HUES64 (cell line): Measurements from ENCODE around the gene PTPN23.
"Not testable (repeated sequence)": the region's sequence is repeated elsewhere in the genome, so short reads cannot be mapped to it uniquely, and the experiment has no call there.

Experiments
- H3K27ac ChIP-seq: 2 replicates; pipeline ENCODE4 v1.7.0; 2013; ENCODE audit warnings: low read depth, low read length, inconsistent platforms
- H3K27me3 ChIP-seq: 2 replicates; pipeline ENCODE4 v1.6.1; 2013; ENCODE audit warnings: mild to moderate bottlenecking, low read length; ENCODE audit not compliant: insufficient read depth
- H3K36me3 ChIP-seq: 2 replicates; pipeline ENCODE4 v1.6.1; 2013; ENCODE audit warnings: mild to moderate bottlenecking, low read length; ENCODE audit not compliant: insufficient read depth
- H3K4me1 ChIP-seq: 2 replicates; pipeline ENCODE4 v1.6.1; 2013; ENCODE audit warnings: mild to moderate bottlenecking, low read length, moderate library complexity; ENCODE audit not compliant: insufficient read depth
- H3K4me3 ChIP-seq: 2 replicates; pipeline ENCODE4 v1.5.1; 2013; ENCODE audit warnings: mild to moderate bottlenecking, low read length, moderate library complexity
- H3K9ac ChIP-seq: 2 replicates; pipeline ENCODE4 v1.6.1; 2013; ENCODE audit warnings: mild to moderate bottlenecking, low read depth, low read length
- H3K9me3 ChIP-seq: 2 replicates; pipeline ENCODE4 v1.6.1; 2013; ENCODE audit warnings: low read depth, low read length; ENCODE audit not compliant: insufficient read depth
- WGBS: fragments of 150-250, 120-280 bp; methylation state at CpG from one replicate; pipeline ENCODE4 v1.1.7; 2013; ENCODE audit warnings: missing lambda C conversion rate; 5-methylcytosine and 5-hydroxymethylcytosine counted together

Gene PTPN23

GRCh38 chr3:47434849-47435248 is 54.0 kb downstream of the PTPN23 start:
- Histone ChIP-seq H3K9ac (no peak overlapping the region), H3K4me1 (no peaks in the 10 kb centered on the region), H3K9me3 (no peaks in the 10 kb centered on the region), H3K36me3 (peaks cover 58% of the 10 kb centered on the region), H3K4me3 (no peak overlapping the region), H3K27me3 (no peaks in the 10 kb centered on the region), H3K27ac (no peak overlapping the region)
- WGBS, result 93% methylated on average over 4 of the region's 4 CpGs

DNA sequence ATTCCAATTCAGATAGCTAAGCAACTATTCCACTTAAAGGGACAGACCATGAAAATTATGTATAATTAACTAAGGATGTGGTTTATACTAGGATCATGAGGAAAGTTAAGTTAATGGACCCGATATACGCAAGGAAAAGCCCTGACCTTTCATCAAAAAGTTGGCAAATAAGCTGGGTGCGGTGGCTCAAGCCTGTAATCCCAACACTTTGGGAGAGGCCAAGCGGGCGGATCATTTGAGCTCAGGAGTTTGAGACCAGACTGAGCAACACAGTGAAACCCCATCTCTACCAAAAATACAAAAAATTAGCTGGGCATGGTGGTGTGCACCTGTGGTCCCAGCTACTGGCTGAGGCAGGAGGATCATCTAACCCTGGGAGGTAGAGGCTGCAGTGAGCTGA is 55.4 kb downstream of the PTPN23 start:
- no peak overlapping the region for H3K4me3 ChIP-seq
- no peak overlapping the region for H3K27ac ChIP-seq
- H3K27me3 ChIP-seq, result no peaks in the 10 kb centered on the region
- peaks cover 63% of the 10 kb centered on the region for H3K36me3 ChIP-seq
- no peak overlapping the region for H3K9ac ChIP-seq
- H3K9me3 ChIP-seq, result no peaks in the 10 kb centered on the region
- 96% methylated on average over 5 of the region's 5 CpGs for WGBS
- no peaks in the 10 kb centered on the region for H3K4me1 ChIP-seq

DNA sequence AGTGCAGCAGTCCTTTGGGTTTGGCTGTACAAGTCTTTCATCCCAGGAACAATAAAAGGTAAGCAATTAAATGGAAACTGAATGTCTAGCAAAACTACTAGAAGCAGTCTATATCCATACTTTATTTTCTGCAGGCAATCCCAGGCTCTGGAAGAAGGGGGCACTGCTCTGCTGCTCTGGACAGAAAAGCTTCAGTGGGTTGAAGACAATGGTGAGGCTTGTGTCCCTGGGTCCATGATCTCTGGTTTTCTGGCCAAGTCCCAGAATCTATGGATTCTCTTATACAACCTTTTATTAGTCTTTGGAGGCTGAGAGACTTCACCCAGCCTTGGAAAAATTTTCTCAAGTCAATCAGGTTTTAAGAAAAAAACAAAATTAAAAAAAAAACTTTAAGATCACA is 59.3 kb downstream of the PTPN23 start:
- Histone ChIP-seq H3K27ac (no peak overlapping the region), H3K9ac (no peak overlapping the region), H3K27me3 (no peaks in the 10 kb centered on the region), H3K4me1 (peaks cover 13% of the 10 kb centered on the region), H3K9me3 (no peaks in the 10 kb centered on the region), H3K4me3 (no peak overlapping the region), H3K36me3 (peaks cover 45% of the 10 kb centered on the region)

DNA sequence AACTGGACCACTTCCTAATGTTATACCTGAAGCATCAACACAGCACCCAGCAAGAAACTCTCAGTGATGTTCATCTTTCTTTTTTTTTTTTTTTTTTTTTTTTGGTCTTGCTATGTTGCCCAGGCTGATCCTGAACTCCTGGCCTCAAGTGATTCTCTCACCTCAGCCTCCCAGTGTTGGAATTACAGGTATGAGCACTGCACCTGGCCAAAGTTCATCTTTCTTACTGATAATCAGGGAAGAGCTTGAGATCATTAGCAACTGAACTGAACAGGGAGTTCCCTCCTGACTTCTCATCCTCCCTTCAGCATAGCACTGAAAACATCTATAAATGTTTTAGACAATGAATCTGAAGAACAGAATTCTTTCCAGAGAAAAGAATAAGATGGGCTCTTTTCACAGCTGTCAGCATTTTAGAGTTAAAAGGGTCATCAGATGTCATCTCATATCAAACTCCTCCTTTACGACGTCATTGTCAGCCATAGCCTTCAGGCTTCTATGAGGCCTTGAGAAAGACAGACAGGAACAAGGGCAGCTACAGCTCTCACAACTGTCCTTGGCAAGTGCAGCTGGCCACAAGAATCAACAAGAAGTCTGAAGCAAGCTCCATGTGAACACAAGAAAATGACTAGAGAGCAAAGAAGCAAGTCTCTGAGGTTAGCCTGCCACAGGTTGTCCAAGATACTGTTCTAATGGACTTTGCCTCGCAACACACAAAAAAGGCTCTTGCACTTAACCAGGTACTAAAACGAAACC is 61.2 kb downstream of the PTPN23 start:
- Histone ChIP-seq H3K36me3 (peaks cover 44% of the 10 kb centered on the region), H3K4me1 (peaks cover 13% of the 10 kb centered on the region), H3K9ac (no peak overlapping the region), H3K27me3 (no peaks in the 10 kb centered on the region), H3K9me3 (no peaks in the 10 kb centered on the region), H3K4me3 (no peak overlapping the region), H3K27ac (no peak overlapping the region)
- 95% methylated on average over 4 of the region's 4 CpGs for WGBS

DNA sequence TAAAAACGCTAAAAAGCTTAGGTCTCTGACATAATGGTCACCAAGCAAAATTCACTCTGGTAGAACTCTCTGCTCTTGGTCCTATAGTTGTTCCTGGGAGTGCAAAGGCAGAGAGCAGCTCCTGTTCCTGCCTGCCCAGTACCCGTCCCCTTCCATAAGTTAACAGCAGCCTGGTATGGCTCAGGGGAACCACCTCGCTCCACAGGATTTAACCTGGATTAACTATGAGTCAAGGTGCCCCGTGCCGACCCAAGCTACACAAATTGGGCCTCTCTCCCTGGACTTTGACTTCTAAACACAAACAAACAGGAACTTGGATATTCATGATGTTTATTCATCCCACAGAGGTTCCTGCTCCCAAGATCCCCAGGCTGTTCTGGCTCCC is 62.8 kb downstream of the PTPN23 start:
- Histone ChIP-seq H3K9ac (no peak overlapping the region), H3K27me3 (no peaks in the 10 kb centered on the region), H3K9me3 (no peaks in the 10 kb centered on the region), H3K4me3 (no peak overlapping the region), H3K27ac (peak overlapping the region; percentile 28; the same call in 1 of the 2 replicates), H3K36me3 (peaks cover 35% of the 10 kb centered on the region), H3K4me1 (peaks cover 13% of the 10 kb centered on the region)
- 58% methylated on average over 5 of the region's 5 CpGs for WGBS

DNA sequence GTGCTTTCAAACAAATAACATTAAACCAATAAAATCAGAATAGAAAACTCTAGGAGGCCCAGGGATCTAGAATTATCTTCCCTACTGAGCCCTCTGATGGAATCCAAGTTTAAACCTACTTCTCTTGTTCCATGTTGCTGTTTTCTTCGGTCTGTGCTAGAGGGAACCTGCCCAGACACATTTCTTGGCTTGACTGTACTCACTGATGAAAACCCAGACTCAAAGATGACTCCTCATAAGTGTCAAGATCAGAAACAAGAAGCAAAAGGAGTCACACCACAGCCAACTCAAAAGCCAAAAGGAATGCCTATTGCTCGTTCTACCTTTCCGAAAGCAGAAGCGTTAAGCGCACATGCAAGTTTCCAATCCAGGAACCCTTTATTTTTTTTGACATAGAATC is 63.3 kb downstream of the PTPN23 start:
- peaks cover 13% of the 10 kb centered on the region for H3K4me1 ChIP-seq
- H3K36me3 ChIP-seq, result peaks cover 30% of the 10 kb centered on the region
- no peak overlapping the region for H3K4me3 ChIP-seq
- no peak overlapping the region for H3K27ac ChIP-seq
- no peaks in the 10 kb centered on the region for H3K27me3 ChIP-seq
- H3K9ac ChIP-seq, result no peak overlapping the region
- 95% methylated on average over 5 of the region's 5 CpGs for WGBS
- no peaks in the 10 kb centered on the region for H3K9me3 ChIP-seq

GRCh38 chr3:47452453-47453215 is 71.8 kb downstream of the PTPN23 start:
- 79% methylated on average over 4 of the region's 4 CpGs for WGBS
- Histone ChIP-seq H3K9me3 (no peaks in the 10 kb centered on the region), H3K9ac (no peak overlapping the region), H3K4me1 (no peaks in the 10 kb centered on the region), H3K27ac (no peak overlapping the region), H3K27me3 (no peaks in the 10 kb centered on the region), H3K36me3 (no peaks in the 10 kb centered on the region), H3K4me3 (no peak overlapping the region)

DNA sequence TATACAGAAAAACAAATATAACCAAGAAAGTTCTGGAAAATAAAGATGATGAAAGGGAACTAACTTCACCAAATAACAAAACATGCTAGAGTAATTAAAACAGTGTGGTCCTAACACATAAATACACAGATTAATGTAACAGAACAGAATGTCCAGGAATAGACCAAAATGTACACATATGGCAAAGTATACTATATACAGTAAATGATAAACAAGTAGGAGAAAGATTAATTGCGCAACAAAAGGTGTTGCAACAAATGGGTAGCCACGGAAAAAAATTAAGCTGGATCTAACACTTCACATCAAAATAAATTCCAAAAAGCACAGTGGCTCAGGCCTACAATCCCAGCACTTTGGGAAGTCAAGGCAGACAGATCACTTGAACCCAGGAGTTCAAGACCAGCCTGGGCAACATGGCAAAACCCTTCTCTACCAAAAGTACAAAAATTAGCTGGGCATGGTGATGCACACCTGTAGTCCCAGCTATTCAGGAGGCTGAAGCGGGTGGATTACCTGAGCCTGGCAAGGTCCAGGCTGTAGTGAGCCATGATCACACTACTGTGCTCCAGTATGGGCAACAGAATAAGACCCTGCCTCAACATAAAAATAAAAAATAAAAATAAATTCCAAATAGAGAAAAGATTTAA is 75.1 kb downstream of the PTPN23 start:
- WGBS, result 99% methylated on average over 3 of the region's 3 CpGs
- Histone ChIP-seq H3K9ac (no peak overlapping the region), H3K4me3 (no peak overlapping the region), H3K4me1 (no peaks in the 10 kb centered on the region), H3K27ac (no peak overlapping the region), H3K9me3 (no peaks in the 10 kb centered on the region), H3K36me3 (no peaks in the 10 kb centered on the region), H3K27me3 (no peaks in the 10 kb centered on the region)

GRCh38 chr3:47456984-47457383 is 76.2 kb downstream of the PTPN23 start:
- no peaks in the 10 kb centered on the region for H3K9me3 ChIP-seq
- H3K4me1 ChIP-seq, result no peaks in the 10 kb centered on the region
- H3K4me3 ChIP-seq, result no peak overlapping the region
- no peak overlapping the region for H3K27ac ChIP-seq
- no peaks in the 10 kb centered on the region for H3K36me3 ChIP-seq
- no peak overlapping the region for H3K9ac ChIP-seq
- no peaks in the 10 kb centered on the region for H3K27me3 ChIP-seq

GRCh38 chr3:47459534-47460085 is 78.8 kb downstream of the PTPN23 start:
- not testable (repeated sequence) for H3K4me1 ChIP-seq, H3K9ac ChIP-seq, H3K9me3 ChIP-seq, H3K4me3 ChIP-seq, H3K36me3 ChIP-seq, H3K27ac ChIP-seq, H3K27me3 ChIP-seq
- 95% methylated on average over 9 of the region's 9 CpGs for WGBS
